GM21529 (cell line): Measurements from ENCODE around the gene CDKN1C.

Experiments
- ATAC-seq: cut with Tn5 transposase; IDR thresholded peaks from one replicate; pipeline ENCODE4 v1.9.1; 2021; ENCODE audit not compliant: unreplicated experiment

The CDKN1C gene

GRCh38 chr11:2848497-2848896 lies 37.1 kb downstream of the CDKN1C start:
- no peak for ATAC-seq

- ATAC-seq, result no peak
These were observed 38.0 kb downstream of the CDKN1C start for GRCh38 chr11:2847561-2847960.

GRCh38 chr11:2846470-2846869 lies 39.1 kb downstream of the CDKN1C start:
- ATAC-seq, result no peak

GRCh38 chr11:2846056-2846455 lies 39.5 kb downstream of the CDKN1C start:
- ATAC-seq, result no peak

GRCh38 chr11:2844996-2845395 lies 40.6 kb downstream of the CDKN1C start:
- ATAC-seq, result no peak

GRCh38 chr11:2844116-2844842 lies 41.3 kb downstream of the CDKN1C start:
- no peak for ATAC-seq

- no peak for ATAC-seq
These were observed 42.0 kb downstream of the CDKN1C start for GRCh38 chr11:2843551-2843950.

DNA sequence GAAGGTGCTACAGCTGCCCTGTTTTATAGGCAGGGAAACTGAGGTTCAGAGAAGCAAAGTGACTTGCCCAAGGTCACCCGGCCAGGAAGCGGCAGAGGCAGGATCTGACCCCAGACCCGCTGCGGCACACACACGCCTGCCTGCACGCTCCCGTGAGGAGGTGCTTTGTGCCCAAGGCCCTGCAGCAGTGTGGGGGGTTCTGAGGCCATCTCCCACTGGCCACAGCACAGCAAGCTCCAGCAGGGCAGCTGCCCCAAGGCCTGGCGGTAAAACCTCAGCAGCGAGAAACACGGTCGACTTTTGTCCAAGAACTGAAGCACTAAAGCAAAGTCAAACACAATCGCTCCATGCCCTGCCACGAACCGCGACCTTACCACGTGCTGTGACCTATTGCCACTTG lies 42.7 kb downstream of the CDKN1C start:
- ATAC-seq, result no peak

GRCh38 chr11:2841411-2842190 lies 44.0 kb downstream of the CDKN1C start:
- no peak for ATAC-seq

GRCh38 chr11:2839395-2839943 lies 46.1 kb downstream of the CDKN1C start:
- no peak for ATAC-seq

GRCh38 chr11:2838676-2839294 lies 46.8 kb downstream of the CDKN1C start:
- ATAC-seq, result no peak

- ATAC-seq, result no peak
These were observed 47.5 kb downstream of the CDKN1C start for GRCh38 chr11:2838091-2838490.

DNA sequence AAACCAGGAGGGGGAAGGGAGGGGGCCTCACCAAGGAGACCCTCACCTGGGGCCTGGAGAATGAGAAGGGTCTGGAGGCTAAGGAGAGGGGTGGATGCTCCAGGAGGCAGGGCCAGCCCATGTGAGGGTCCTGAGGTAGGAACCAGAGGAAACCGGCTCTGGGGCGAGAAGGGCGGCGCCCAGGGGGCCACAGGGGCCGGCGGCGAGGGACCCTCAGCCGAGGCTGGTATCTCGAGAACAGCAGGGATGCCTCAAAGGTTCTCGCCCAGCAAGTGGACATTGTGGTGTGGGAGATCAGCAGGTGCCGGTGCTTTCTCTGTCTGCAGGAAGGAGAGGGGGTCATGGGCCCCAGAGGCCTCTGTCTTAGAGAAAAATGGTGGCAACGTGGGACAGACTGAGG lies 47.9 kb downstream of the CDKN1C start:
- ATAC-seq, result no peak

DNA sequence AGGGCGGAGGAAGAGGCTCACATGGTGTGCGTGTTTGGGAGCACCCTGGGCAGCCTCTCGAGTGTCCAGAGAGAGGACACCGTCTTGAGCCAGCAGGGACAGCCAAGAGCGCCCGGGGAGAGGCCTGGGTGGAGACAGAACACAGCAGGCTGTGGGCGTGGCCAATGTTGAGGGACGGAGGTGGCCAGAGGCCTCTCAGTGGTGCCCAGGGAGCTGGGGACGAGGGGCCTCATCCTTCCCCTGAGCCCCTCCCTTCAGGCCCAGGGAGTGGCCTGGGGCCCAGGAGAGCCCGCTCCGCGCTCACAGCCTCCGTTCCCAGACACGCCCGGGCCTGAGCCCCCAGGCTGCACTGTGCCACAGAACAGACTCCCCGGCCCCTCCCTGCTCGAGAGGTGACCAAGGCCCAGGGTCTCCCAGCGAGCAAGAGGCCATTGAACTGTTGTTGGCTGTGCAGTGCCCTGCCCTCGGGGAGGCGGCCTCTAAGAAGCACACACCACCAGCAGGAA lies 48.4 kb downstream of the CDKN1C start:
- no peak for ATAC-seq

DNA sequence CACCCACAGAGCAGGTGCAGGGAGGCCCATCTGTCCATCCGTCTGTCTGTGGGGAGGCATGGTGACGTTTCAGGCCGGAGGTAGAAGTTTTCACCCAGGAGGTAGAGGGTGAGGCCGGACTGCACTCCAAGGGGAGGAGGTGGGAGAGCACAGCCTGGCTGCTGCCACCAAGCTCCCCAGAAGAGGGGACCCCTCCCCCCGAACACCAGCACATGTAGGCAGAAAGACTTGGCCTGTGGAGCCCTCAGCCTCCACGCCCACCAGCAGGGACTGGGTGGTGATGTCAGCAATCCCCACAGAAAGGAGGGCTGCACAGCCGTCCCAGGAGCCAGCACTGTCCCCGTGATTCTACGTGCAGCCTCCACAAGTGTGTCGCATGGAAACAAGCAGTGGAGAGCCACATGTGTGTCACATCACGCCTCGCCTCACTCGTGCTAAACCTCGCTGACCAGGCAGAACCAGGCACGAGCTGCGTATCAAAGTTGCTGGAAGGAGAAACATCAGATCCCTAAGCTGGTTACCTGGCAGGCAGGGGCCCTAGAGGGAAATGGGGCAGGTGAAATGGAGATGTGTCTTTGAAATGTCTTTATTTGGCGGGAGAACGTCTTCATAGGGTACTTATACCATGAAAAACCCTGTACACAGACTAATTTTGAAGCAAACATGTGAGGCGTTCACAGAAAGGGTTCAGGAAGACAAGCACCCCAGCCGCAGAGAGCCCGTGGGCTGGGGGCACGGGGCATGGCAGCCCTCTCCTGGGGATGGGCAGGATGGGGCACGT lies 49.1 kb downstream of the CDKN1C start:
- no peak for ATAC-seq

DNA sequence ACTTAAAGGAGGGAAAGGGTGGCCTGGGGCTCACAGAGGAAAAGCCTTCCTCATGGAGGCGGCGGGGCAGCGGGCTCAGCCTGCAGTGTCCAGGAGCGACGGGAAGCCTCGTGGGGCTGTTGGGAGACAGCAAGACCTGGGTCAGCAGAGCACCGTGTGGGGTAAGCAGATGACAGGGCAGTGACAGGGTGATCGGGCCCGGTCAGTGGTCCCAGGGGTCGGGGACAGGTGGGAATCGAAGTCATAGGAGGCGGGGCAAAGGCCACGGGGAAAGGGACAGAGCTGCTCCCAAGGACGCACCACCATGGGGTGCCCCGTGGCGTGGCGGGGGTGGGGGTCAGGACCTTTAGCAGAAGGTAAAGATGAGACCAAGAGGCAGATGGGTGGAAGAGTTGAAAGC lies 49.8 kb downstream of the CDKN1C start:
- ATAC-seq, result no peak

- ATAC-seq, result no peak
These were observed 50.3 kb downstream of the CDKN1C start for GRCh38 chr11:2835296-2835695.

DNA sequence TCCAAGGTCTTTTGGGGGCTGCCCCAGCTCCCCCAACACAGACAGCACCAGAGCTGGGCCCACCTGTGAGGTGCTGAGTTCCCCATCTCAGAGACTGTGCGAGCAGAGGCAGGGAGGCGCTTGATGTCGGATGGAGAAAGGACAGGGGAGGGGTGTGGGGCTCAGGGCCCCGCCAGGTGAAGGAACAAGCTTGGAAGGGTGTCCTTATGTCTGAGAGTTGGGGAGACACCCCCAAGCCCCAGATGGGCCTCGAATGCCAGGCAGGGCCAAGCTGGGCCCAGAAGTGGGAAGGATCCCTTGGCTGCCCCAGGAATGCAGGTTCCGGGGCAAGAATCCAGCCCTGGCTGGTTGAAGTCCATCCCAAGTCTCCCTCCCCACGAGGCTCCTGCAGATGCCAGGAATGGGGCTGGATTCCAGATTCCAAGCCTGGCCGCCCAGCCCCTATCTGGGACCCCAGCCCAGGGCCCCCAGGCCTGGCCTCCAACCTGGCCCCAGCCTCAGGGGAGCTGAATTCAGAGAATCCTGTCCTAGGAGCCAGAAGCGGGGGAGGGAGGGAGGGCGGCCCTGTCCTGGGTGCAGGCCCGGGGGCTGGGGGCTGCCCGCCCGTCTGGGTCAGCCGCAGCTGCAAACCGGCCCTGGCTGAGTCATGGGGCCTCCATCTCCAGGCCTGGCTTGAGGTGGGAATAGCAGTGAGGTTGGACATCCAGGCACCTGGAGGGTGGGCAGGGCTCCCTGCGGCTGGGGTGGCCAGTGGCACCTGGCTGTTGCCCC lies 50.9 kb downstream of the CDKN1C start:
- ATAC-seq, result no peak

DNA sequence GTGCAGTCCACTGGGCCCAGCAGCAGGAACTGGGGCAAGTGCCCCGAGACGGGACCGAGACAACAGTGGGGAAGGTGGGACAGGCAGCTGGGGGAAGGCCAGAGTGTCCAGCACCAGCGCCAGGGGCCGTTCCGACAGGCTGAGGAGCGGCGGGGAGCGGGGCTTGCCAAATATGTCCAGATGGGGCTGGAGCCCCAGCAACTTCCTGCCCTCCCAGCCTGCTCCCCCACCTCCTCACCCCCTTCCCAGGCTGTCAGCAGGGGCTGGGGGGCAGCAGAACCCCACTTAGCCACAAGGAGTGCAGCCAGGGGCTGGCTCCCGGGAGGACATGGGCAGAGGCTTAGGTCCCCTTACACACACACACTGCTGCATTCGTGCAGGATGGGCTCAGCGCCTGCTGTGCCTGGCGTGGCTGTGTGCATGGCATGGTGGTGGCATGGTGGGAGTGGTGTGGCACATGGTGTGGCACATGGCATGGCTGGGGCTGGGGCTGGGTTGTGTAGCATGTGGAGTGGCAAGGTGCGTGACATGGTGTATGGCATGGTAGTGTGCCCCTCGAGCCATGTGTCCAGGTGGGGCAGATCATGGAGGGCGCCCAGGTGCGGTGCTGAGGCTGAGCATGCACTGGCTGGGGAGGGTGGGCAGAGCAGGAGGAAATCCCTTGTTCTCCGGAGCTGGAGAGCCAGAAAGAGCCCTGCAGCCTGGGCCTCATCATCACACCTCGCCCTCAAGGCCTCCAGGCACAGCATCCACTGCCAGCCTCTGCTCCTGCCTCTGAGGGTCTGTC lies 51.7 kb downstream of the CDKN1C start:
- no peak for ATAC-seq
